GM12872 (cell line): ENCODE results near the gene PRF1.

Source experiments
- CTCF ChIP-seq: IDR thresholded peaks from 3 replicates; pipeline ENCODE4 v1.5.1; 2011; ENCODE audit warnings: low read depth, mild to moderate bottlenecking, low read length, moderate library complexity; ENCODE audit not compliant: insufficient read depth

The PRF1 gene

GRCh38 chr10:70593513-70593890 is 9.0 kb downstream of the PRF1 start:
- TF ChIP-seq CTCF: no peak

- no peak for TF ChIP-seq CTCF
These were observed 9.6 kb downstream of the PRF1 start for GRCh38 chr10:70592746-70593512.

- no peak for TF ChIP-seq CTCF
These were observed 10.3 kb downstream of the PRF1 start for GRCh38 chr10:70592186-70592735.

- no peak for TF ChIP-seq CTCF
These were observed 11.7 kb downstream of the PRF1 start for GRCh38 chr10:70590655-70591416.

GRCh38 chr10:70589762-70590654 is 12.5 kb downstream of the PRF1 start:
- no peak for TF ChIP-seq CTCF

- no peak for TF ChIP-seq CTCF
These were observed 13.5 kb downstream of the PRF1 start for GRCh38 chr10:70588859-70589570.
